GM10266 (cell line): ENCODE data around the gene ARR3.
A peak's percentile ranks its signal among the peaks of the same experiment; 100 is the strongest.

ENCODE experiments used
- DNase-seq: peaks from one replicate; pipeline ENCODE4 v3.0.0; 2012; ENCODE audit errors: extremely low spot score
- CTCF ChIP-seq: IDR thresholded peaks from 2 replicates; pipeline ENCODE4 v1.5.1; 2012; ENCODE audit warnings: mild to moderate bottlenecking, low read depth; ENCODE audit not compliant: control insufficient read depth, insufficient read depth; ENCODE audit errors: missing control alignments

The ARR3 gene

GRCh38 chrX:70280573-70280972 lies 12.4 kb downstream of the ARR3 start:
- TF ChIP-seq CTCF: no peak
- DNase-seq: no peak

GRCh38 chrX:70281951-70282350 lies 13.8 kb downstream of the ARR3 start, which contains the start of gene RAB41:
Gene RAB41 (plus strand): TSS chrX:70282172. CDS start chrX:70282218, 46 bp downstream.
- DNase-seq: no peak
- TF ChIP-seq CTCF: no peak

GRCh38 chrX:70289168-70289792 lies 21.1 kb downstream of the ARR3 start:
- DNase-seq: no peak
- no peak for TF ChIP-seq CTCF

GRCh38 chrX:70289793-70290770 lies 21.9 kb downstream of the ARR3 start, which contains the start of the genes KIF4A and PDZD11:
Gene KIF4A (plus strand): TSS chrX:70290104. CDS start chrX:70290459, 355 bp downstream.
Gene PDZD11 (minus strand): TSS chrX:70289927. CDS start chrX:70289341, 586 bp downstream.
- no peak for TF ChIP-seq CTCF
- peak; percentile 87 for DNase-seq

- no peak for TF ChIP-seq CTCF
- DNase-seq: no peak
Measured at GRCh38 chrX:70292788-70293187, 24.7 kb downstream of the ARR3 start.

- no peak for TF ChIP-seq CTCF
- no peak for DNase-seq
Measured at GRCh38 chrX:70293621-70294020, 25.5 kb downstream of the ARR3 start.
